CD4-positive, alpha-beta T cell treated with Interleukin-2 at 100 ng/mL for 4 hours (primary cell): ENCODE results near the gene KCNQ1.

Experiments used
- DNase-seq: peaks from one replicate; pipeline ENCODE4 v3.0.0-alpha.2; 2020; ENCODE audit warnings: low spot score

KCNQ1 gene

DNA sequence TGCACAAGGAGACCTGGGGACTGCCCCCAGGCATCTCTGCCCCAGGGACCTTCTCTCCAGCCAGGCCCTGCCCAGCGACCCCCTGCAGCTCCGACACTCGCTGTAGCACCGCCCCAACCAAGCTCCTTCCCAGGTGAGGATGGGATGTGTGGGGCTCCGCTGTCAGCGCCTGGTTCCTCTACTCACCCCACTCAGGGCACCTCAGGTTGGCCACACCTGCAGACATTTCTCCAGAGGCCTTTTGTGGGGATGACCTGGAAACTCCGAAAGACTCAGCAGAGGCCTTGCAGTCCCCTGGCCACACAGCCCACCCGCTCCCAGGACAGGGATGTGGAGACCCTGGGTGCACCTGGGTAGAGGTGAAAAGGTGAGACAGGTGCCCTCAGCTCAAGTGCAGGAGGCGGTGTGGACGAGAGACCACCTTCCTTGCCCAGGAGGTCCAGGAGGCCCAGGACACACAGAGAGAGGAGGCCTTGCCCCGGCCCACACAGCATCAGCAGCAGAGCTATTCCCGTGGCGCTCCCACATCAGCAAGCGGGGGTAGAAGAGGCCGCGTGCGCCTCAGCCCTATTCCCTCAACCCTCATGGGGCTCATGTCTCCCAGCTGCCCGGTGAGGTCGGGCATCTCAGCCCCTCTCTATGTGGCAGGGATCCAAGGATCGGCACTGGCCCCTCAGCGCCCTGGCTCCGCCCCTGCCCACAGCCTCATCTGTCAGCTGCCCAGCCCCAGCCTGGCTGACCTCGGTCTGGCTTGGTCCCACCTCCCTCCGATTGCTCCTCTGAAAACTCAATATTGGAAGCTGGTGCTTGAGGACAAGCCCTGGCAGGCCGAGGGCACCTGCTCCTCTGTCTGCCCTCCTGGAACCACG, 21.4 kb upstream of the KCNQ1 start:
- no peak for DNase-seq

DNA sequence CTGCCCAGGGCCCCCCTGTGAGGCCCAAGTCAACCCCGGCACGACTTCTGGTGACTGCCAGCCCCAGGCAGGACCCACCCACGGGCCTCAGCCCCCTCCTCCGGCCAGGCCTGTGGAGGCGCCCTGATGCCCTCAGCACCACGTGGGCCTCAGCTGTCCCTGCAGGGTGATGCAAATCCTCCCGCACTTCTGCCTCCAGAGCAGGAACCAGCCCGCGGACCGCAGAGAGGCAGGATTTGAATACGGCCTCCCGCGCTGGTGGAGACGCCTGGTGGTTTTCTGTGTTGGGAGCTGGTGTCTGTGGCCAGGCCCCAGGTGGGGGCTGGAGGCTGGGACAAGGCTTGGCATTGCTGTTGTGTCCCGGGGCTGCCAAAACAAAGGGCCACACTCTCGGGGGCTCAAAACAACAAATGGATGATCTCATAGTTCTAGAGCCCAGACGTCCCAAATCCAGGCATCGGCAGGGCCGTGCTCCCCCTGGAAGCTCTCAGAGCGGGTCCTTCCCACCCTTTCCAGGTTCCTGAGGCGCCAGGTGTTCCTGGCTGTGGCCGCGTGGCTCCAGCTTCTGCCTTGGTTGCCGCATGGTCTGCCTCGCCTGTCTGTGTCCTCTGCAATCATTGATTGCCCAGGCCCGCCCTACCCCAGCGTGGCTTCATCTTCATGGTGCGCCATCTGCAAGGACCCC, 19.9 kb upstream of the KCNQ1 start:
- DNase-seq = no peak

DNA sequence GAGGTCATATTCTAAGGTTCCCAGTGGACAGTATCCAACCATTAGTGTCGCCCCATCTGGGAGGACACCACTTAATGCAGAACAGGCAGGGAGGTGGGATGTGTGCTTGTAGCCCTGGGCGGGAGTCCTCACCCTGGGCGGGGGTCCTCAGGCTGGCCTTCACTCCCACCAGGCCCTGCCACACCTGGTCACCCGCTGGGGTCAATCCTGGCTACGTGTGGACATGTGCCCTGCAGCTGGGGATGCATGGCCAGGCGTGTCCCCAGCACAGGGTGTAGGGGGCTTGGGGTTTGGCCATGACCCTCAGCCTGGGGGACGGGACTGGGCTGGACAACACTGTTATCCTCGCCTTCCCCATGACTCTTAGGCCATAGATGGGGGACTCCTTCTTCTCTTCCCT, 19.3 kb upstream of the KCNQ1 start:
- no peak for DNase-seq

DNA sequence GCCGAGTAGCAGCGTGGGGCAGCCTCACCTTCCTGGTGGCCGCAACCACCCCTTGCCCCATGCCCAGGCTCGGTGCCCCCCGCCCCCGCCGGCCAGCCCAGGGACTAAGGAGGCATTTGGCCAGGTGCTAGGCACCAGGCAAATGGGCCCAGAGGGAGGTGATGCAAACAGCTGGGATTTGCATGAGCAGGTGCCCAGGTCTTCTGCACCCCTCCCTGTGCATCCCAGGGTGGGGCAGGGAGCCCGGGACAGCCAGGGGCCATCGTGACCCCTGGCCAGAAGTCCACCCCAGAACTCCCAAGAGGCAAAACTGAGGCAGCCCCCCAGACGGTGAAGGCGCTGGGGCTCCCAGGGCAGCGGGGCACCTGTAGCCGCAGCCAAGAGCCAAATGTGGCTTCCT, 18.6 kb upstream of the KCNQ1 start:
- no peak for DNase-seq

DNA sequence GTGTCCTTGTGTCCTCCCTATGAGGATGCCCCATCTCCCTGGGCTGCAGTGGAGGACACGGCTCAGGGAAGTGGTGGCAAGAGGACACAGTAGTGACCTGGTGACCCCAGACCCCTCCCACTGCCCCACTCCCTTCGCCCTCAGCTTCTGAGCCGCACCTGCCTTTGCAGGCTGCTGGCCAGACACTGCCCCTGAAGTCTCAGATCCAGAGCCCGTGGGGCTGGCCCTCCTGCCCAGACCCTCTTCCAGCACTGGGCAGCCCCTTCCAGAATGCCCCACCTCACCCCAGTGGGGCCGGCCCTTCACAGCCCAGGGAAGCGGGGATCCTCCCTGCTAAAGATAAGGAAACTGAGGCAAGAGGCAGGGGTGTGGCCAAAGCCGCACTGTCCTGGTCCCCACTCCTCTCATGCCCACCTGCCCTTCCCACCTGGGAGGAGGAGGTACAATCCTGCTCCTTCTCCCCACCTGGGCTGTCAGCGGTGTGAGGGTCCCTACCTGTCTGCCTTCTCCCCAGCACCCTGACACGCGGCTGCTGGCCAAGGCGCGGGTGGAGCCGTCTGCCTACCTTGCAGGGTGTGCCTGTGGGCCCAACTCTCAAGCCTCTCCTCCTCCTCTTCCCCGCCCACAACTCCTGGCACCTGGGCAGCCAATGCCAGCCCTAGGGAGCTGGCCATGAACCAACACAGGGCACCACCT, 17.8 kb upstream of the KCNQ1 start:
- DNase-seq = no peak

DNA sequence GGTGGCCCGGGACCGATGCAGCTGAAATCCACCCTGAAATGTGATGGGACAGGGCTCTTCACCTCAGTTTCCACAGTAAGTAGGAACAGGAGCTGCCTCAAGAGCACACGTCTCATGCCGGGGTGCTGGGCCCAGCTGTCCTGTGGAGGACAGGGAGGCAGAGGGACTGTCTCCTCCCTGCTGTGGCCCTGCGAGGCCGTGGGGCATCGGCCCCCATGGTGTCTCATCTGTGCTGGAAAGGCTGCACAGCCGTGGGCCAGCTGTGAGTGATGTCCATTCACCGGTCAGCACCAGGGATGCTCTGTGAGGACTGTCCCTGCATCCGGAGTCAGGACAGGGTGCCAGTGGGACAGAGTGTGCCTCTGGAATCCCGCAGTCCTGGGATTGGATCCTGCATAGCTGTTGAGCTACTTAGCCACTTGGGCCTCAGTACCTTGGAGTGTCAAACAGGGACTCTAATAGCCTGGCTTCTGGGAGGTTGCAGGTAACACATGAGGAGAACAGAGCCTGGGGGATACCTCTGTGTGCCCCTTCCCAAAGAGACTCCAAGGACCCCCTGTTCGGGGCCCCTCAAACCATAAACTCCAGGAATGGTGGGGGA, 17.0 kb upstream of the KCNQ1 start:
- no peak for DNase-seq

DNA sequence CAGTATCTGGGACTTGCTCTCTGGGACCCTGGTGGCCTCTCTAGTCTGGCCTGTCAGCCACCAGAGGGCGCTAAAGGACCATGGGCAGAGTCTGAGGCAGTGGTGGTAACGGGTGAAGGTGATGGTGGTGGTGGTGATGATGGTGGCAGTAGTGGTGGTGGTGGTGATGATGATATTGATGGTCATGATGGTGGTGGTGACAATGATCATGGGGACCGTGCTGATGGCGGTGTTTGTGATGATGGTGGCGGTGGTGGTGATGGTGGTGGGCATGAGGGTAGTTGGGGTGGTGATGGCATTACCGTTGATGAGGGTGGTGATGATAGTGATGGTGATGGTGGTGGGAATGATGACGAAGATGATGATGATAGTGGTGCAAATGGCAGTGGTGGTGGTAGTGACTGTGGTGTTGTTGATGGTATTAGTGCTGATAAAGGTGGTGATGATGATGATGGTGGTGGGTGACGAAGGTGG, 16.4 kb upstream of the KCNQ1 start:
- DNase-seq = peak; percentile 87

DNA sequence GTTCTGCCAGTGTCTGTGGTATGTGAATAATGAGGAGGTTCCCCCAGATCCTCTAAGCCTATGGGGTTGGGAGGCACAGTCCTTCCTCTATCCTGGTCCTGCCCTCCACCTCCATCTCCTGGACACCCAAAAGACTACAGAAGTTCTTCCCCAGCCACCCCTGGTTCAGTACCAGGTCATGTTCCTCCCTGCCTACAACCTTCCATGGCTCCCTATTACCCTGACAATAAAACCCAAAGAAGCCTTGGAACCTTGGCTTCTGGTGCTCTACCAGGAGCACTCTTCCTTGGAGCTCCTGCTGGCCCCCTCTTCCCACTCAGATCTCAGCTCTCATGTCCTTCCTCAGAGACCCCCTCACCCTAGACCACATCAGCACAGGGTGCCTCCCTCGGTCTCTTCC, 13.4 kb upstream of the KCNQ1 start:
- DNase-seq = no peak

DNA sequence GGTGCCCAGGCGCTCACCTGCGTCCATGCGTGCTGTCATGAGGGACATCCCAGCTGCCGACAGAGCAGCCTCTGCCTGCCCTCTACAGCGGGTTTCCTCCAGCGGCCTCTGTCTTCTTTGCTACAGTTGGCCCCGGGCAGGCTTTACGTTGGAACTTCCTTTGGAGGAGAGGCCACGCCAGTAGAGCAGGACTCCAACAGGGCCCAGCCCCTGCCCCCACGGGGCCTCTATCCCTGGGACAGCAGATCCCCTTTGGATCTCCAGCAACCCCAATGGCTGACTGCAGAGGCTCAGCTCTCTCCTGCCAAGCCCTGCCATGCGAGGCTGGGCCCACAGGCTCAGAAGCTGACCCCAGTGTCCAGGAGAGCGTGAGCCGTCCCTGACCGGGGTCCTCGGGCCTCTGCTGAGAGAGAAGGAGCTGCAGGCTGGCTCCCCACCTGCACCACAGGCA, 12.6 kb upstream of the KCNQ1 start:
- DNase-seq = no peak

DNA sequence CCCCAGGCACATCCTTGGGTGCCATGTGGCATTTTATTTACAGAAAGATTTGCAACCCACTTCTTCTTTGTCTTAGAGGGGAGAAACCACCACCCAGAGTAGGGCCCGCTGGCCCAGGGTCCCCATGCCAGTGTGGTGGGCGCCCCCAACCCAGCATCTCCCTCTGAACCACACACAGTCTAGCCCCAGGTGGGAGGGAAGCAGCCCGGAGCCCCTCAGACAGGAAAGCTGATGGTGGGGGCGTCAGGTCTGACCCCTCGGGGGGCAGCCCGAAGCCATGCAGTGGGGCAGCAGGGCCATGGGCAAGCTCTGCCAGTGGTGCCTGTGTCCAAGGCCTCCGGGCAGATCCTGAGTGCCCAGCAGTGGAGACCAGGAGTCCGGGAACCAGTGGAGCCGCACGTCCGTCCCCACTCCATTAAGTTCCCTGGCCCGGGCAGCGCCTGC, 12.2 kb upstream of the KCNQ1 start:
- DNase-seq = no peak

DNA sequence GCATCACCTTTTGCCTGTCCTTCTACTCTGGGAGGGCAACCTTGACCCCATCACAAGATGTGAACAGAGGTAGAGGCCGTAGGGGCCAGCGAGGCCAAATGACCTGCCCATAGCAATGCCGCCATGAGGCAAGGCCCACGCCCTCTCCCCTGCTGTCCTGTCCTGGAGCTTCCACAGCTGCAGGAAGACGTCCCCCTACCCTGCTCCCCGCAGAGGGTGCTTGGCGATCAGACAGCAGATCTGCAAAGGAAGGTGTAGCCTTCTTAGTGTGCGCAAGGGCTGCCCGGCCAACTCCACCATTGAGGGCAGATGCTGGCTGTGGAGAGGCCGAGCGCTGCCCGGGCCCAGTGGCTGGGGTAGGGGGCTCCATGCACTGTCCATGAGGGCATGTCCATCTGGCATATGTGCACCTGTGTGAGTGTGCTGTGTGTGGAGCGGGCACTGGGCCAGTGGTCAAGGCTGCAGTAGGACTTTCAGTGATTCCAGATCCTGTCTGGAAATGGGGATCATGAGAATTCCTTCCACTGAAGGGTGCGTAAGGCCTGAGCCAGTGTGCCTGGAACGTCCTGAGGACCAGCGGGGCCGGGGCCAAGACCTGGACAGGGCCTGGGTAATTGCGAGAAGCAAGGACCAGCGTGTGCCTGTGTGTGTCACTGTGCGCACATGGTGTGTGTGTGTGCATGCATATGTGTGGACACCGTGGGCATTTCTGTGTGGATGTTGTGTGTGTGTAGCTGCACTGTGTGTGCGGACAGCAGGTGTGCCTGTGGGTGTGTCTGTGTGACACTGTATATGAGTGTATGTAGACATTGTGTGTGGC, 11.5 kb upstream of the KCNQ1 start:
- DNase-seq = no peak

DNA sequence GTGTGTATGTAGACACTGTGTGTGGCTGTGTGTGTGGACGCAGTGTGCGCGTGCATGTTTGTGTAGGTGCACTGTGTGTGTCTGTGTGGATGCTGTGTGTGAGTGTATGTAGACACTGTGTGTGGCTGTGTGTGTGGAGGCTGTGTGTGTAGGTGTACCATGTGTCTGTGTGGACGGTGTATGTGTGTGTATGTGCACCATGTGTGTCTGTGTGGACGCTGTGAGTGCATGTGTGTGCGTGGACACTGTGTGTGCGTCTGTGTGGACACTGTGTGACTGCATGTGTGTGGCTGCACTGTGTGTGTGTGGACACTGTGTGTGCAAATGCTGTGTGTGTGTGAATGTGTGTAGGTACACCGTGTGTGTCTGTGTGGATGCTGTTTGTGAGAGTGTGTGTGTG, 10.8 kb upstream of the KCNQ1 start:
- no peak for DNase-seq

DNA sequence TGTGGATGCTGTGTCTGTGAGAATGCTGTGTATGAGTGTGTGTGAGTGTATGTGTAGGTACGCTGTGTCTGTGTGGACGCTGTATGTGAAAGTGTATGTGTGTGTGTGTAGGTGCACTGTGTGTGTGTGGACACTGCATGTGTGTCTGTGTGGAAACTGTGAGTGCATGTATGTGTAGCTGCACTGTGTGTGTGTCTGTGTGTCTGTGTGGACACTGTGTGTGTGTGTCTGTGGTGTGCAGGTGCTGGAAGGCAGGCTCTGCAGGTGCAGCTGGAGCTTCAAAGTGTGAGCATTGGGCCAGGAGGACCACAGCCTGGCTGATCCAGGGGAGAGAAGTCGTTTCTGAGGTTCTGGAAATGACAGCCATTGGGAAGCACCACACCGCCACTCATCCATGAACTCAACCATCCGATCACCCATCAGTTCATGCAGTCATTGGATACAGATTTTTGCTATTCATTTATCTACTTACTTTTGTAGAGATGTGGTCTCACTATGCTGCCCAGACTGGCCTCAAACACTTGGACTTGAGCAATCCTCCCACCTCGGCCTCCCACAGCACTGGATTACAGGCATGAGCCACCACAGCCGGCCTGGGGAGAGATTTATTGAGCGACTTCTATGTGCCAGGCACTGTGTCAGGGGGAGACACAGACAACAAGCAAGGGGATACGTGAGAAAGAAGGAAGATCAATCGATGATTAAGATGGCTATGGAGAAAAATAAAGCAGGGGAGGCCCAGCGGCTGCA, 10.1 kb upstream of the KCNQ1 start:
- no peak for DNase-seq

DNA sequence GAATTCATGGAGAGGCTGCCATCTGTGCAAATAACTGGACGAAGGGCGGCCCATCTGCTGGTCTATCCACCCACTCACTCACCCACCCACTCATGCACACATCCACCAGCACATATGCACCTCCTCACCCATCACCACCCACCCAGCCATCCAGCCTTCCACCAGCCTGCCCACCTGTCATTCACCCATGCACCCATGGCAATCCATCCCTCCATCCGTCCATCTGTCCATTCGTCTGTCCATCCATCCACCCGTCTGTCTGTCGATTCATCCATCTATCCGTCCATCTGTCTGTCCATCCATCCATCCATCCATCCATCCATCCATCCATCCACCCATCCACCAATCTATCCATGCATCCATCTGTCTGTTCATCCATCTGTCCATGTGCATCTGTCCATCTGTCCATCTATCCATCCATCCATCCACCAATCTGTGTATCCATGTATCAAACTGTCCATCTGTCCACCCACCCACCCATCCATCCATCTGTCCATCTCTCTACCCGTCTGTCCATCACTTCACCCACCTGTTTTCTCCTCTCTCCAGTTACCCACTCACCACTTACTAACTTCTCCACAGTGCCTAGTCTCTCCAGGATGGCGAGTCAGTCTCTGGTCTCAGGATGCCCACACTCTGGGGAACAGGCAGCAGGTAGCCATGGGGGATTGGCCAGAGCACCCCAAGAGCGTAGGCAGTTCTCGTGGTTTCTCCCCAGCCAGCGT, 9.4 kb upstream of the KCNQ1 start:
- no peak for DNase-seq

DNA sequence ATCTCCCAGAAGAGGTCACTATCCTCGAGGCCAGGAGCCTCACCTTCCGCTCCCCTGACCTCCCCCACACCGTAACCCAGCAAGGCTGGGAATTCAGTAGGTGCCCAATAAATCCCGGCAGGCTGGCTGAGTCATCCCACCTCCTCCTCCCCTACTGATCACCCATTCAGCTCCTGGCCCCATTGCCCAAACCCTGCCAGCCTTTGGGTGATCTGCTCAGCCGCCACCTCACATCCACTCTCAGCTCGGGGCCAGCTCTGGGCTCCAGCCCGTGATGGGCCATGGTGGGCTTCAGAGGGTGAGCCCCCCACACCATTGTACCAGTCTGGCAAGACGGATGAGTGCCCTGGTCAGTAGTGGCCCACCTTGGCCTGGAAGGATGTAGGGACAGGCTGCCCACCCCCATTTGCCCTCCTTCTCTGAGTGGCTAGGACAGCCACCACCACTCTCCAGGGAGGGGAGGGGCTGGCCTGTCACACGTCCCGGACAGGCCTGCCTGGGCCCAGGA, 8.7 kb upstream of the KCNQ1 start:
- DNase-seq = no peak

DNA sequence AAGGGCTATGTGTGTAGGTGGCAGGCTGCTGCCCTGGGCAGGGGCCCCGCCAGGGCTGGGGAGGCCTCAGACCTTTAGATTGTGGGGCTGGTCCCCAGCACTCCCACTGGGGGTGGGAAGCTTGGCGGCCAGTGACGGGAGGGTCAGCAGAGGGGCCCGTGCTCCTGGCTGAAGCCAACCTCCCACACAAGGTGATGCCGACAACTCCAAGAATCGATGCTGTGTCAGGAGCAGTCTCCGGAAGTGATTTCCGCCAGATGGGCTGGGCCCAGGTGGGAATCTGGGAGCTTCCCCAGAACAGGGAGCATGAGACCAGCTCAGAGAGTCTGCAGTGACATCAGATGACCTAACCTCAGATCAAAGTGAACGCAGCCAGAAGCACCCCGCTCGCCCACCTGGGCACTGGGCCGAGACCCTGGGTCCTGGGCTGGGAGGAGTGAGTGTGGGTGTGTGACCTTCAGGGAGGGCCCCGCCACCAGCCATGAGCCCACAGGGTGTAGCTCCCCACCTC, 8.2 kb upstream of the KCNQ1 start:
- no peak for DNase-seq

DNA sequence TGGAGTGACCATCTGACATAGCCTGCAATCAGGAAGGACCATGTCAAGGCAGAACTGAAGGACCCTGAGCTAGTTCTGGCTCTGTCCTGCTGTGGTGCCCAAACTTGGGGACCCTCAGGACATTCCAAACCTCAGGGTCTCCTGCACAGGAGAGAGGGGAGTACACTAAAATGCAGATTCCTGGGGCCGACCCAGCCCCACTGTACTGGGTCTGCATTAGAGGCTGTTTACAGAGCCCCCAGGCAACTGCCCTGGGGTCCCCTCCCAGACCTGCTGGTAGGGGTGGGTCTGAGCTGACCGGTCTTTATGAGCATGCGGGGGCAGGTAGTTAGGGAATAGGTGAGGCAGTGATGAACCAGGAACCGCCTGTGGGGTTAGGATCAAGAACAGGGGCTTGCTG, 7.3 kb upstream of the KCNQ1 start:
- no peak for DNase-seq

DNA sequence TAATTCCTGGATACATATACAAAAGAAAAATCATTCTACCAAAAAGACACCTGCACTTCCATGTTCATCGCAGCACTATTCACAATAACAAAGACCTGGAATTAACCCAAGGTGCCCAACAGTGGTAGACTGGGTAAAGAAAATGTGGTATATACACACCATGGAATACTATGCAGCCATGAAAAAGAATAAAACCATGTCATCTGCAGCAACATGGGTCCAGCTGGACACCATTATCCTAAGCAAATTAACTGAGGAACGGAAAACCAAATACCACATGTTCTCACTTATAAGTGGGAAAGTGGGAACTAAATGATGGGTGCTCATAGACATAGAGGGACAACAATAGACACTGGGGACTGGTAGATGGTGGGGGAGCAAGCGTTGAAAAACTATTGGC, 5.0 kb upstream of the KCNQ1 start:
- no peak for DNase-seq

DNA sequence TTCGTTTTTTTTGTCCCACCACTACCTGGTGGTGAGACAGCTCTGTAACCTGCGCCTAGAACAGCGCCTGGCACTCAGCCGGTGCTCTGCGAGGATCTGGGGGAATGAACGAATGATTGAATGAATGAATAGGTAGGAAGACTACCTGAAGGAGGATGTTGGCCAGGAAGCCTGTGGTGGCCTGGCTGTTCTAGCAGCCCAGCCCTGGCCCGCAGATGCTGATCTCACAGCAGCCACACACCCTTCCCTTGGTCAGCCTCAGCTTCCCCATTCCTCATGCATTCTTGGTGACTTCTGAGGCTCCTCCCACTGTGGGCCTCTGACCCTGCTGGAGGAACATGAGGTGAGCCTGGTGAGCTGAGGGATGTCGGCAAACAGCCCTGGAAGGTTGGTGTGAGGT, 4.2 kb upstream of the KCNQ1 start:
- no peak for DNase-seq

DNA sequence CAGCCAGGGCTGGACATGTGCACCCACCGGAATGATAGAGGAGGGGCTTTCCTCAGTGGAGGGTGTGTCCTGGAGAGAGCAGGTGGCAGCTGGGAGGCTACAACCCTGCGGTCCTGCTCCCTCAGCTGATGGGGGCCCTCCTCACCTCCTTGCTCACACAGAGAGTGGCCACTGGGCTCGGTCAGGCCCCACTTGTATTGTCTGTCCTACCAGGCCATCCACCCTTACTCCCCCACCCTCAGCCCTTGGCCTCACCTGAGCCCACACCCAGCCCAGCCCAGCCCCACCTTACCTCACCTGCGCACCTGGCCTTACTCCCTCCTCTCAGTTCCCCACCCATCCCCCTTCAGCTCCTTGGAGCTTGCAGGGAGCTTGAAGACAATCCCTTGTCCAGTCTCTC, 3.6 kb upstream of the KCNQ1 start:
- DNase-seq = no peak
